Ectodermal cell (in vitro differentiated cells): ENCODE data around the gene CASP2. TPM values are rescaled to one million over a fixed set of nuclear protein-coding genes. Genes with fewer than 3 reads are reported as not detected.

Experiments
- H3K27ac ChIP-seq: 2 replicates; pipeline ENCODE4 v1.7.0; 2013; ENCODE audit warnings: mild to moderate bottlenecking, low read depth, low read length; ENCODE audit not compliant: insufficient read depth, poor library complexity, severe bottlenecking
- H3K27me3 ChIP-seq: 2 replicates; pipeline ENCODE4 v1.7.0; 2013; ENCODE audit warnings: mild to moderate bottlenecking, low read length; ENCODE audit not compliant: insufficient read depth, control insufficient read depth, poor library complexity, severe bottlenecking
- H3K36me3 ChIP-seq: one replicate; pipeline ENCODE4 v1.7.0; 2013; ENCODE audit warnings: low read length; ENCODE audit not compliant: control insufficient read depth, insufficient read depth
- H3K4me1 ChIP-seq: one replicate; pipeline ENCODE4 v1.7.0; 2013; ENCODE audit warnings: low read length; ENCODE audit not compliant: control insufficient read depth, insufficient read depth
- H3K4me3 ChIP-seq: 2 replicates; pipeline ENCODE4 v1.7.0; 2013; ENCODE audit warnings: low read depth, low read length, control low read depth; ENCODE audit not compliant: insufficient read depth
- H3K9me3 ChIP-seq: 2 replicates; pipeline ENCODE4 v1.7.0; 2013; ENCODE audit warnings: mild to moderate bottlenecking, low read length, moderate library complexity; ENCODE audit not compliant: control insufficient read depth
- WGBS, 2 experiments: methylation state at CpG; one replicate each; pipeline ENCODE4 v1.1.7; 2013; ENCODE audit warnings: missing lambda C conversion rate in 2 of 2; 5-methylcytosine and 5-hydroxymethylcytosine counted together
- polyA plus RNA-seq, 4 experiments: library from polyadenylated mRNA; stranded (reverse); fragments of 50-300 nt; gene quantifications; one replicate each; pipeline ENCODE4 v1.2.3, GENCODE V29; 2013

CASP2 gene
- polyA plus RNA-seq (2013, experiment 1 of 4) = 39.3 TPM
- polyA plus RNA-seq (2013, experiment 2 of 4) = 39.3 TPM
- polyA plus RNA-seq (2013, experiment 3 of 4) = 26.2 TPM
- polyA plus RNA-seq (2013, experiment 4 of 4) = 26.2 TPM

DNA sequence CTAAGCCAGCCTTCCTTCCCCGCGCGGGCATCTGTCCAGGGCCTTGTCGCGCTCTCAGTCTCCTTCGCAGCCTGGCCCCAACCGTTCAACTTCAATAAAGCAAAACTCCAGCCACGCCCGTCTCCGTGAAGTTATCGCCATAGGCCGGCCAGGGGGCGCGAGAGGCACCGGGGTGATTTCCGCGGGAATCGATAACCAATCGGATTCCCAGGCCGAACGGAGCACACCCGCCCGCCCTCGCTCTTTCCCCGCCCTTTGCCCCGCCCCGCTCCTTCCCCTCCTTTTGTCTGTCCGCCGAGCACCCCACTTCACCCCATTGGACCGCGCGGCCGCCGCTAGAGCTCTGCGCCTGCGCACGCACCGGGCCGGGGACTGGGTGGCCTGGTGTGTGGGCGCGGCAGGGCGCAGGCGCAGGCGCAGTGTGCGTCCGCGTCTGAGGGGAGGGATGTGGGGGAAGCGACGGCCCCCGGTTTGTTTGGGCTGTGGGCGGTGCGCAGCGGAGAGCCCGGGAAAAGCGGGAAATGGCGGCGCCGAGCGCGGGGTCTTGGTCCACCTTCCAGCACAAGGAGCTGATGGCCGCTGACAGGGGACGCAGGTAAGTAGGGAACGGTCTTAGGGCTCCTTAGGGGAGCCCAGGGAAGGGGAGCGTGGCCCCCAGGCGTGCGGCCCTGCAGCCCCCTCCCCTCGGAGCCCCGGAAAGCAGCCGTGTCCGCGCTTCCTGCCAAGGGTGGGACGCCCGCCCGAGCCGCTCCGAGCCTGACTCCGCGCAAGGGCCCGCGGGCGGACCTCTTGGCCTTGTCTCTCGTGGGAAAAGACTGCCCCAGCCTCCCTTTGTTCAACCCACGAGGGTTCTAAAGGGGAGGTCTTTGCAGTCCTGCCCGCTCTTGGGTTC lies at the start of gene CASP2:
CASP2 (plus strand) TSS at position 417 of the 892 bp plus-strand sequence; CDS start at position 522, 105 bp downstream.
- Histone ChIP-seq H3K4me3 (peak within 1 kb of the TSS; percentile 89), H3K36me3 (peaks cover 12% of the 10 kb centered on the region), H3K27ac (peak within 1 kb of the TSS; percentile 70), H3K9me3 (no peaks in the 10 kb centered on the region), H3K27me3 (peaks cover 6% of the 10 kb centered on the region), H3K4me1 (peaks cover 20% of the 10 kb centered on the region)
- 4% methylated on average over 84 of the region's 84 CpGs for WGBS, 2 experiments

DNA sequence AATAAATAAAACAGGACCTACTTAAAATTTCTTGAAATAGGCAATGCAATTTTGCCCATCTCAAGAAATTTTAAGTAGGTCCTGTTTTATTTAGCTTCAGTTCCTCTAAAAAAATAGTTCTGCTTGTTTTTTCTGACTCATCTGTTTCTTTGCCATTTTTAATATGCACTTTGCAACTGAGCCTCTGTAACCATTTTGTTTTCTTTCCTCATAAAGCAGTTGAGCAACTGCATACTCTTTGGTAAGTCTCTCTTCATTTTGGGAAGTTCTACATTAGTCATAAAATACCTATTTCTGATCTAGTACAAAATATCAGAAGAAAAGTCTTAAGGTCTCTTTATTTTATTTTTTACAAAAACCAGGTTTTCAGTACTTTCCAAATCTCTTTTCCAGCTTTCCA lies 48.3 kb upstream of the CASP2 start:
- no peaks in the 10 kb centered on the region for H3K4me1 ChIP-seq
- H3K36me3 ChIP-seq = no peaks in the 10 kb centered on the region
- peaks cover 7% of the 10 kb centered on the region for H3K27me3 ChIP-seq
- H3K4me3 ChIP-seq = no peak overlapping the region
- no peaks in the 10 kb centered on the region for H3K9me3 ChIP-seq
- no peak overlapping the region for H3K27ac ChIP-seq

DNA sequence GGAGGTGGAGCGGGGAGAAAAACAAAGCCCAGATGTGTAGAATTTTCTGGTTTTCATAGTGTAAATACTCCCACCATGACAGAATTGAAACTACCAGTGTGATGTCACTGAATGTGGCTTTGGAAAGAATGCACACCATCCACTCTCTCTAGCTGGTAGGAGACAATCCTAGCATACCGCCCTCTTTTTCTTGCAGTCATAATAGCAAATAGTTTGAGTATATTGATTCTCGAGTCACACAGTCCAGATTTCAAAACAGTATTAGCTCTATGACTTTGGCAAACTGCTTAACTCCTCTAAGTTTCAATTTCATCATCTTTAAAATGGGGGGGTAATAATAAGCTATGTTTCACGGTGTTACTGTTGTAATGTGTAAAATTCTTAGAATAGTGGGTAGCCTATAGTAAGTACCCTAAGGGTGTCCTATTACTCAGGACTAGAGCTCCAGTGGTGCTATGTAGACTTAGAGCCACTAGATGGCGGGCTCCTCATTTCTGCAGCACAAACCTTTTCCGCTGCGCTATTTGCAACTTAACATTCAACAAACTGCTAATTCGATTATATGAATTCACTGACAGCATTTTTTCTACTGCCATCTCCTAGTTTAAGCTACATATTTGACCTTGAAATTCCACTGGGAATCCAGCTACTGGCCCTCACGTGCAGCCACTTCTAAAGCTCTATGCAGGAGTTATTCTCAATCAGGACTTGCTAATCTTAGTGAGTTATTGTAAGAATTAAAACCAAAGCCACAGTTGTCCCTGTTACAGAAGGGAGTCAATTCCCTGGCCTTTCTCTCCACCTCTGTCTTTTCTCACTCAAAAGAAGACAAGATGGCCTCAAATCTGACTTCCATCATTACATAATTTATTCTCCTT lies 47.6 kb upstream of the CASP2 start:
- Histone ChIP-seq H3K9me3 (no peaks in the 10 kb centered on the region), H3K27ac (no peak overlapping the region), H3K27me3 (peaks cover 7% of the 10 kb centered on the region), H3K36me3 (no peaks in the 10 kb centered on the region), H3K4me3 (no peak overlapping the region), H3K4me1 (no peaks in the 10 kb centered on the region)
- 5 to 36% methylated on average over 6 to 9 of the region's 9 CpGs for WGBS, 2 experiments

DNA sequence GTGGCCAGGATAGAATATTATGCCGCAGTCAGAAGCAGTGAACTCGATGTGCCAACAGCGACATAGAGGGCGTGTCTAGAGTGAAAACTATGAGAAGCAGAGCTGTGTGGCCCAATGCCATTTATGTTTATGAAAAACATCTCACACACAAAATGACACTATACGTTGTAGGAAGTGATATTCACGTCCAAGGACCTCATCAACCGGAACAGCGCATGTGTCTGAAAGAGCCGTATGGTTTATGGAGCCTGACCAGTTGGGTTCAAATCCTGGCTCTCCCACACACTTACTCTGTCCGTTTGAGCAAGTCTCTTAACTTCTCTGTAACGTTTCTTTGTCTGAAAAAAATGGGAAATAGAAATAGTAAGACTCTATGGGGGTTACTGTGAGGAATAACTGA lies 45.8 kb upstream of the CASP2 start:
- no peaks in the 10 kb centered on the region for H3K4me1 ChIP-seq
- H3K9me3 ChIP-seq = no peaks in the 10 kb centered on the region
- no peak overlapping the region for H3K4me3 ChIP-seq
- H3K27me3 ChIP-seq = peaks cover 7% of the 10 kb centered on the region
- no peak overlapping the region for H3K27ac ChIP-seq
- H3K36me3 ChIP-seq = no peaks in the 10 kb centered on the region
- WGBS, 2 experiments = 88 to 94% methylated on average over 11 of the region's 11 CpGs

DNA sequence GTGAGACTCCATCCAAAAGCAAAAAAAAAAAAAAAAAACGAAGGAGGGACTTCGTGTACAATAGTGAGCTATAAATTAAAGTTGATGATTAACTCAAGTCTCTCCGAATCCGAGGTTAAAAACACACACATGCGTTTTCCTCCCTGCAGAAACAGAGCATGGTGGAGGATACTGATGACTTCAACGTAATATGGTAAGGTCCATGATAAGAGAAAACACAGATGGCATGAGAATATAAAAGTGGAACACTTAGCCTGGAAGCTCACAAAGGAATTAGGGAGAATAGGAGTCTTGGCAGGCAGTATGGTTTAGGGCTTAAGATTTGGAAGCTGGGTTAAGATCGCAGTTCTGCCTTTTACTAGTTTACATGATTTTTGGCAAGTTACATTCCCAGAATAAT lies 45.0 kb upstream of the CASP2 start:
- no peak overlapping the region for H3K4me3 ChIP-seq
- WGBS, 2 experiments = 88 to 91% methylated on average over 7 of the region's 7 CpGs
- peaks cover 7% of the 10 kb centered on the region for H3K27me3 ChIP-seq
- no peaks in the 10 kb centered on the region for H3K36me3 ChIP-seq
- no peaks in the 10 kb centered on the region for H3K4me1 ChIP-seq
- H3K9me3 ChIP-seq = no peaks in the 10 kb centered on the region
- H3K27ac ChIP-seq = no peak overlapping the region

DNA sequence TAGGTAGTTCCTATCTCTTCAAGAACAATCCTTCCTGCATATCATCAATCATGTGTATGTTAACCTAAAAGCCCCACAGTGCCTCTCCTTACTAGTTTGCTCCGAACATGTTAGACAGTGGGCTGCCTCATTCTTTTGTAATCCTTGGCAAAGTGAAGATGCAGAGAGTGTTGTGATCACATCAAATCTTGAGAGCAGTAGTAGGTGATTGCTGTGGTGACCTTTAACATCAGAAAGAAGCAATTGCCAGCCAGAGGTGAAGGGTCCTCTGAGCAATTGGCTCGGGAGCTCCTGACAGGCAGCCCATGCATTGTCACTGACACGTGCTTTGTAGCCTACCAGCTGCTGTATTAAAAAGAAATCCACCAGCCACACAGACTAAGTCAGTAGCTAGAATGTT lies 44.5 kb upstream of the CASP2 start:
- no peaks in the 10 kb centered on the region for H3K4me1 ChIP-seq
- peaks cover 7% of the 10 kb centered on the region for H3K27me3 ChIP-seq
- 47 to 55% methylated on average over 3 of the region's 3 CpGs for WGBS, 2 experiments
- H3K36me3 ChIP-seq = no peaks in the 10 kb centered on the region
- H3K9me3 ChIP-seq = no peaks in the 10 kb centered on the region
- H3K4me3 ChIP-seq = no peak overlapping the region
- H3K27ac ChIP-seq = no peak overlapping the region

DNA sequence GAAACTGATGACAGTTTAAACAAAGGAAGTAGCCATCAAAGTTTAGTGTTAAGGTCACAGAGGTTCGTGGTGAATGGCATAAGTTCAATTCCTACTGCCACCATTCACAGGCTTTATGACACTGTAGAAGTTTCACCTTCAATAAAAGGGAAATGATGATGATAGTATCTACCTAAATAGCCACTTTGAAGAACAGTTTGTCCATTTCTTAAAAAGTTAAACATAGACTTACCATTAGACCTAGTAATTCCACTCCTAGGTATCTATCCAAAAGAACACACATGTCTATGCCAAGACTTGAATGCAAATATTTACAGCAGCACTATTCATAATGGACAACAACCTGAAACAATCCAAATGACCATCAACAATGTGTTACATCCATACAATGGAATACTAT lies 43.8 kb upstream of the CASP2 start:
- peaks cover 7% of the 10 kb centered on the region for H3K27me3 ChIP-seq
- H3K27ac ChIP-seq = no peak overlapping the region
- no peak overlapping the region for H3K4me3 ChIP-seq
- H3K36me3 ChIP-seq = no peaks in the 10 kb centered on the region
- H3K9me3 ChIP-seq = no peaks in the 10 kb centered on the region
- 40 to 100% methylated on average over 1 of the region's 1 CpG for WGBS, 2 experiments
- no peaks in the 10 kb centered on the region for H3K4me1 ChIP-seq

DNA sequence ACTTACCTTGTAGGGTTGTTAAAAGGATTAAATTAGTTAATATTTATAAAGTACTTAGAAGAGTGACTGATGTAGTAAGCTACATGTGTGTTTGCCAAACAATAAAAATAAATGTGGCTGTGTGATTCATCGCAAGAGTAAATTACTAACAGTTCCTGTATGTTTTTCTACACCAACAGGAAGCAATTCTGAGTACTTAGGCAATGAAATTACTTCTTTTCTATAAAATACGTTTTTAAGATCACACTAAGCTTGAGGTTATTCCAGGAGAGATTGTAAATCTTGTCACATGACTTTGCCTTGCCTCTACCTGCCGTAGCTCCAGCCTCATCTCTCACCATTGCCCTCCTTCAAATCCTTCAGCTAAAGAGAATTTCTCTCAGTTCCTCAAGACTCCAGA lies 43.0 kb upstream of the CASP2 start:
- Histone ChIP-seq H3K27me3 (peaks cover 7% of the 10 kb centered on the region), H3K36me3 (no peaks in the 10 kb centered on the region), H3K4me3 (no peak overlapping the region), H3K9me3 (no peaks in the 10 kb centered on the region), H3K4me1 (no peaks in the 10 kb centered on the region), H3K27ac (no peak overlapping the region)
- WGBS, 2 experiments = 85 to 91% methylated on average over 2 to 3 of the region's 3 CpGs

DNA sequence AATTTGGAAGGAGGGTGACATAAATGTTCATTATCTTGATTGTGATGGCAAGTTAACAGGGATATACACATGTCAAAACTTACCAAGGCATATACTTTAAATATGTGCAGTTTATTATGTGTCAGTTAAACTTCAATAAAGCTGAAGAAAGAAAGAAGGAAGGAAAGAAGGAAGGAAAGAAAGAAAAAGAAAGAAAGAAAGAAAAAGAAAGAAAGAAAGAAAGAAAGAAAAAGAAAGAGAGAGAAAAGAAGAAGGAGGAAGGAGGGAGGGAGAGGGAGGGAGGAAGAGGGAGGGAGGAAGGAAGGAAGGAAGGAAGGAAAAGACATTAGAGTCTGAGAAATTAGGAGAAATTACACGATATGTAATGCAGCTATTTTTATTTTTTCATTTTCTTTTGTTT lies 40.8 kb upstream of the CASP2 start:
- H3K27ac ChIP-seq = no peak overlapping the region
- H3K27me3 ChIP-seq = no peaks in the 10 kb centered on the region
- WGBS, 2 experiments = 80% methylated on average over 1 of the region's 1 CpG; no CpG with 5 or more reads in 1 of the 2 experiments
- no peaks in the 10 kb centered on the region for H3K4me1 ChIP-seq
- no peak overlapping the region for H3K4me3 ChIP-seq
- H3K36me3 ChIP-seq = no peaks in the 10 kb centered on the region
- H3K9me3 ChIP-seq = no peaks in the 10 kb centered on the region

DNA sequence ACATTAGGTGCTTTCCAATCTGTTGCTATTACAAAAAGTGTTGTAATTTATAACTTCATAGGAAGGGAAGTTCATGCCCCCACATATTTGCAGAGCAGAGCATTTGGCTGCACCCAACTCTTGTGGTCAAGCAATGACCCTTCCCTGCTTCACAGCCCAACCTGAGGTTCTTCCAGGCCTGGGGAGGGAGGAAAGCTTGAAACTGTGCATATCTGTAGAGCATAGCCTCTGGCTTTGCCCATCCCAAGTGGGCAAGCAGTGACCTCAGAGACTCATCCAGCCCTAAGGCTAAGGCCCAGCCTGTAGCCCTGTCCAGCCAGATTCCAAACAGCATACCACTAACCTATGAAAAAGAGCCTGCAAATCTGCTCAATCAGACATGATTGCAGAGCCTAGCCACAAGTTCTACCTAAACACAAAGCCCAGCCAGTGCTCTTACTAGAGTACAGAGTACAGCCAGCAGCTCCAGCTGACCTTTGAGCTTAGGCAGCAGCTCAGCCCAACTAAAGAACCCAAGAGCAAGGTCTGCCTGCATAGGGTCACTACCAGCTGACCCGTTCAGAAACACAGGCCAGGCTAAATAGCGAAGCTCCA lies 39.3 kb upstream of the CASP2 start:
- no peaks in the 10 kb centered on the region for H3K36me3 ChIP-seq
- 86 to 90% methylated on average over 2 of the region's 2 CpGs for WGBS, 2 experiments

More for the DNA sequence above, 39.3 kb upstream of the CASP2 start:
- no peak overlapping the region for H3K4me3 ChIP-seq
- no peak overlapping the region for H3K27ac ChIP-seq
- no peaks in the 10 kb centered on the region for H3K27me3 ChIP-seq
- H3K4me1 ChIP-seq = no peaks in the 10 kb centered on the region
- H3K9me3 ChIP-seq = no peaks in the 10 kb centered on the region
